ENCODE measurements around the gene ACKR2.
A peak's percentile ranks its signal among the peaks of the same experiment; 100 is the strongest.
"Not testable (repeated sequence)": the region's sequence is repeated elsewhere in the genome, so short reads cannot be mapped to it uniquely, and the experiment has no call there.

Gene ACKR2

GRCh38 chr3:42802876-42803413 is 6.3 kb upstream of the ACKR2 start:
- DNase-seq: no peak

GRCh38 chr3:42803414-42804105 is 5.7 kb upstream of the ACKR2 start:
- peak; percentile 65 for DNase-seq

- peak; percentile 97 for DNase-seq
These were observed 5.0 kb upstream of the ACKR2 start, which contains the start of gene HIGD1A for GRCh38 chr3:42804106-42804830. Gene HIGD1A (minus strand): TSS chr3:42804490. CDS start chr3:42794253, 10,237 bp downstream.

DNA sequence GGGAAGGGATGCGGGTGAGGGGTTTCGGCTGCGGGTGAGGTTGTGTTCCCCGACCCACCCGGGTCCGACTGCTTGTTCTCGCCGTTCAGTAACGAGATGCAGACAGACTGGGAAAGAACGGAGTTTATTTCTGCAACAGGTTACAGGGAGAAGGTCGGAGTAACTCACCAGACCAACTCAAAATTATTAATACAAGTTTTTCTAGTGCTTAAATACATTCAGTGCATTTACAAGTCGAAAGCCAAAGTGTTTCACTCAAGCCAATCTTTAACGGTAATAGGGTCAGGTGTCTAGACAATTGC is 4.5 kb upstream of the ACKR2 start:
- no peak for DNase-seq

GRCh38 chr3:42805141-42805821 is 4.0 kb upstream of the ACKR2 start:
- DNase-seq: no peak

- no peak for DNase-seq
These were observed 1.3 kb upstream of the ACKR2 start for GRCh38 chr3:42807929-42808328.

DNA sequence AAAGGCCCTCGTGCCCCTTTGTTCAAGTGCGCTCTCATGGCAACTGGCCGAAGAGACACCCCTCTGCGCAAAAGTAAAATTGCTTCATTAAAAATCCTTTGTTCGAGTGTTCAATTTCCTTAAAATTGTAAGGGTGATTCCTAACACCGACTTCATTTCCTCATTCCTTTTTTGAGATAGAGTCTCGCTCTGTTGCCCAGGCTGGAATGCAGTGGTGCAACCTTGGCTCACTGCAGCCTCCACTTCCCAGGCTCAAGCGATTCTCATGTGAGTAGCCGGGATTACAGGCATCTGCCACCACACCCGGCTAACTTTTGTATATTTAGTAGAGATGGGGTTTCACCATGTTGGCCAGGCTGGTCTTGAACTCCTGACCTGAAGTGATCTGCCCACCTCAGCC is 1.5 kb downstream of the ACKR2 start:
- not testable (repeated sequence) for DNase-seq

- DNase-seq: not testable (repeated sequence)
These were observed 2.1 kb downstream of the ACKR2 start for GRCh38 chr3:42811118-42811883.

- DNase-seq: no peak
These were observed 5.0 kb downstream of the ACKR2 start for GRCh38 chr3:42814246-42814645.

DNA sequence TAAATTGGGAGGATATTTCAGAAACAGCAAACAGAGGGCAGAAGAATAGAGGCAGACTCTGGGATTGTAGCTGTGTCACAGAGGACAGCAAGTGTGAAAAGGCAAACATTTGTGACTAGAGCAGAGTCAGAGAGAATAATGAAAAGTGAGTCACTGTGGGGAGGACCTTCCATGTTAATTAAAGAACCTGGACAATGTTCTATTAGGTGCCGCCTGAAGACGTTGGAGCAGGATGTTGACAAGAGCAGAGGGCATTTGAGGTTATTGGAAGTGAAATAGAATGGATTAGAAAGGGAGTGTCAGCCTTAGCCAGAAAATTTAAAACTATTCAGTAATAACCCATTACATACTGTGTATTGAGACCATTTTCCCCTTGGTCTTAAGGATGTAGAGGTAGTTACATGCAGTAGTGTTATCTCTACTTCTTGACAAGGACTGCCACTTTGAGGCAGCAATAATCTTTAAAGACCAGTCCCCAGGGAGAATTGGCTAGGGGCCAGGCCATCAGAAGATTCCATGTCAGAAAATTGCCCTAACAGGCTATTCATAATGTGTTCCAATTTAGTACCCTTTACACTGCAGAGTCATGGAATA is 5.8 kb downstream of the ACKR2 start:
- DNase-seq: no peak

GRCh38 chr3:42815826-42816225 is 6.6 kb downstream of the ACKR2 start:
- DNase-seq: no peak

DNA sequence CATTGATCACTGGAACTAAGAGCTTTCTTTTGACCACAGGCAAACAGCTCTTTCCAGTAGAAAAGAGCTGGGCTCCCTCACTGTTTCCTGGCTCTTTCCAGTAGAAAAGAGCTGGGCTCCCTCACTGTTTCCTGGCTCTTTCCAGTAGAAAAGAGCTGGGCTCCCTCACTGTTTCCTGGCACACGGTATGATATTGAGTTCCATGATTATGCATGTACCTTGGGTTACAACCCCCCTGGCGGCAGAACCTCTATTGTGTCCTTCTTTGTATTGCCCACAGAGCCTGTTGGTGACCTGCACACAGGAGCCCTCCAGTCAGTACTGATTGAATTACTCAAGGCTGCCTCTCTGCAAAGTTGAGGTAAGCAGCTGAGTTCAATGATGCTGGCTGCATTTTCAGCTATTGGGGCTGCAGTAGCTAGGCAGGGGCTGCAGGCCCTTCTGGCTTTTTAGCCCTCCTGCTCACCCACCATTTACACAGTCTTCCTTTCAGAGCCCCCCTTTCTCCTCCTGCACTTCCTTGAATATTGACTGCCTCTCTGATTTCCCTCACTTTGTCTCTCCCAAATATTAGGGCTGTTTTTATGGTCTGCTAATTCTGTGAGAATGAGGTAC is 10.2 kb downstream of the ACKR2 start:
- DNase-seq: no peak

- no peak for DNase-seq
These were observed 11.5 kb downstream of the ACKR2 start for GRCh38 chr3:42820746-42821051.

DNA sequence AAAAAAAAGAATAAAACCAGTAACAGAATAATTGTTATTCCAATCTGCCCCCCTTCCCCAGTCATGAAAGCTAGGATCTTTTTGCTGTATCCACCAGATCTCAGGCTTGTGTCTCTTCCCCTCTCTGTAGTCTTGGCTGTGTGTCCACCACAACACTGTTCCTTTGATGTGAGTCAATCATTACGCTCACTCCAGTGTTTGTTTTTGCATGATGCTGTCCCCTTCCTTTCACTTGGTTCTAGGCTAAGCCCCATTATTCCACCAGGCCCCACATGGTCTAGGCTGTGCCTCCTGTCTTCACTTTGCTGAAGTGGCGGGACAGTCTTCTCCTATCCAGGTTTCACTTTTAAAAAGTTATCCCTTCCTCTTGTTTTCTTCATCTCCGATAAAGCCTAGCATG is 13.6 kb downstream of the ACKR2 start:
- DNase-seq: no peak

DNA sequence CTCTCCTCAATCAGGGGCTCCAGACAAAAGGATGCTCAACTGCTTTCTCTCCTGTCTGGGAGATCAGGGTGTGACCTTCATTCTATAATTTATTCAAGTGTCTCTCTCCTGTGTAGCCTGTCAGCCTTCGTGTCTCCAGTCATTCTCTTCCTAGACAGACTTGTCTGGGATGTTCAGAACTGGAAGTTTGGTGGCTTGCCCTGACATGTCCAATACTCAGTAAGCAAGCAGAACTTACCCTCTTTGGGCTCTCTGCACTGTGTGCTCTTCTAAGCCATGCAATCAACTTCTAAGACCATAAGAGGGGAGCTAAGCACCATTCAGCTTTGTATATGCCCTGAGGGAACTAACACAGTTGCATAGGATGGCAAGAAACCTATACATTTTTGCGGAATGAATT is 14.1 kb downstream of the ACKR2 start:
- DNase-seq: no peak

- no peak for DNase-seq
These were observed 16.9 kb downstream of the ACKR2 start for GRCh38 chr3:42826141-42826540.

DNA sequence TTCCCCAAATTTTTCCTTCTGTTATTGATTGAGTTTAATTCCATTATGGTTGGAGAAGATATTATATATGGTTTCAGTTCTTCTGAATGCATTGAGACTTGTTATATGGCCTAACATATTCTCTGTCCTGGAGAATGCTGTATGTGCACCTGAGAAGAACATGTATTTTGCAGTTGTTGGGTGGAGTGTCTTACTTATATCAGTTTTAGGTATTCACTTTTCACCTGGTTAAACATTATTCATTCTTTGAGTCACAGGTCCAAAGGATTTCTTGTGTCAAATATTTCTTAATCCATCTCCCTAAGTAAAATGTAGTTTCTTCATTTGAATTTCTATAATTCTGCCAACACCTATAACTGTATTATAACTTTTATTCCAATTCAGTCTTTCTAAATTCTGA is 17.8 kb downstream of the ACKR2 start:
- DNase-seq: no peak

- DNase-seq: no peak
These were observed 18.4 kb downstream of the ACKR2 start for GRCh38 chr3:42827654-42828053.

DNA sequence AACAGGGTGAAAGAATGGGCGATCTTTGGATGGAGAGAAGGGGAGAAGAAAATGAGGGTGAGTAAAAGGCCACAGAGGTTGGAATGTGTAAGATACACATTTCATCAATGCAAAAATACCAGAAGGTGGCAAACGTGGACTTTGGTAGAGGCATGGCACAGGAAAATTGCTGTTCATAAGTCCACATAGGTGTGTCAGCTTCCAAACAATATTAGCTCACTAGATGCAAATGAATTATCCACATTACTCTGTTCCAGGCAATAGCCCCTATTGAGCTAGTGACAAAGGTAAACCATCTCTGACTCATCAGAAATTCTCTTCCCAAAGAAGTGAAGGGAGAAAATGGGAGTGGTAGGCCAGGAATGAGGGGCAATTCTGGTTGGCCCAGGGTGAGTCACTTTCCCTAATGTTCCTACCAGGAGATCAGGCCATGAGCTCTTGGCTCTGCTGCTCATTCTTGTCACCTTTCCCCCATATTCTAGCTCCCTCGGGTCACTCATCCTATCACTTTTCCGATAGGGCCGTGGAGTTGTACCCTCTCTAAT is 19.9 kb downstream of the ACKR2 start:
- no peak for DNase-seq

DNA sequence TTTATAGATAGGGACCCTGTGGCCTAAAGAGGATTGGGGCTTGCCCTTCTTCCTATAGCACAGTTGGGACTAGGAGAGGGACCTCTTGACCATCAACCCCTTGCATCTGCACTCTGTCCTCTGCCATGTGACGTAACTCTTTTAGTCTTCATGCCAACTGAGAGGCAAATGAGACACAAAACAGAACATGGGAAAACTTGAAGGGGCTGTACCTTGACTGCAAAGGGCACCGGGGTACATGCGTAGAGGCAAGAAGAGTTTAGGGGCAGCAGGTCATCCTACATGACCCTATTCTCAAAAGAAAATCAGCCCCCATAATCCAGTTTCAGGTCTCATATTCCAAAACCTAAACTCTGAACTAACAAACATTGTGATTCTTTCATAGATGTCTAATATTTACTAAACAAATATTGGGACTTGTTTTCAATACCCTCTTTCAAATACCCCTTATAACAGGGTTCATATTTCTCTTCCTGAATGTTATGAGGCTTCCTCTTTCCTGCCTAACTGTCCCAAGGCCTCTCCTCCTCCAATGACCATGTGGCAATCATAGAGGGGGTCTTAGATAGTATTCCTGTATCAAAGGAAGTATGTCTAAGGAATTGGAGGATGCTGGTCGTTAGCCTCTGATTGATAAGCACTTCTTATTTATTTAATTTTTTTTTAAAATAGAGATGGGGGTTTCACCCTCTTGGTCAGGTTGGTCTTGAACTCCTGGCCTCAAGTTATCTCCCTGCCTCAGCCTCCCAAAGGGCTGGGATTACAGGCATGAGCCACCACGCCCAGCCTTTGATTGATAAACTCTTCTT is 20.6 kb downstream of the ACKR2 start:
- DNase-seq: no peak
